ENCODE measurements around the gene BACH2. TPM values are rescaled to one million over a fixed set of nuclear protein-coding genes. Genes with fewer than 3 reads are reported as not detected.

The BACH2 gene
- total and polyA plus RNA-seq, 9 of the 15 experiments (the other 6 are each of a cell fraction or from before 2014, with no cell fraction given), result 0.06 to 3.1 (median 0.59) TPM

DNA sequence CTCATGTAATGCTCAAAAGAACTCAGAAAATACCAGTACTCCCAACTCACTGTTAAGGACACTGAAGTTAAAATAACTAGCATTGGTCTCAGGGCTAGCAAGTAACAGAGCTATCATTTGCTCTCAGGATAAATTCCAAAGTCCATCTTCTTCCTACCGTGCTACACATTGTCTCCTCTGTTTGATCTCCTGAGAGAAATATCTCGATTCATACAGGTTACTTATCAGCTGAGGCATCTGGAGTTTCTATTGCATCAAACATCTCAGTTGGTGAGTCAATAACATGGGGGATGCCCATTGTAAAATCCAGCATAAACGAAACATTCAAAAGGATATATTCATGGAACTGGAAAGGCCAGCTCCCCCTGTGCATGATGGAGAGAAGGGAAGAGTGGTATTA is 147.4 kb downstream of the BACH2 start:
- Histone ChIP-seq H3K9ac (ENCODE audit: insufficient read depth in 1 of 2, low read depth in 2 of 2, low read length in 2 of 2) (no peak overlapping the region), H3K4me1 (replicated peaks in 1 of 2; ENCODE audit: control insufficient read depth in 2 of 2, insufficient read depth in 2 of 2, low read length in 2 of 2) (no peaks in the 10 kb centered on the region), H4K20me1 (replicated peaks; ENCODE audit: control insufficient read depth, insufficient read depth, low read length) (no peaks in the 10 kb centered on the region), H3K4me3 (no peak overlapping the region), H2AFZ (ENCODE audit: low read depth, low read length) (no peak overlapping the region), H3K79me2 (ENCODE audit: control insufficient read depth, insufficient read depth, low read length) (no peaks in the 10 kb centered on the region), H3K27me3 (ENCODE audit: control insufficient read depth in 2 of 2, insufficient read depth in 2 of 2, low read length in 2 of 2) (0 out of 5 replicates have a peak, but pooled peaks cover 0 to 8% of the 10 kb centered on the region in 2 experiments), H3K27ac (ENCODE audit: extremely low read depth, low read depth, low read length) (no peak overlapping the region), H3K9me1 (ENCODE audit: control insufficient read depth, insufficient read depth, low read length) (no peaks in the 10 kb centered on the region), H3K9me3 (replicated peaks; ENCODE audit: control insufficient read depth, insufficient read depth, low read depth, low read length) (no peaks in the 10 kb centered on the region), H3K4me2 (ENCODE audit: insufficient read depth, low read length) (no peak overlapping the region), H3K36me3 (ENCODE audit: control insufficient read depth, insufficient read depth, low read length) (no peaks in the 10 kb centered on the region)
- no peak for DNase-seq (ENCODE audit: extremely low read depth in 1 of 4, low spot score in 3 of 4)
- in situ Hi-C loops (cut with MboI), result no loop called here
- ChIA-PET POLR2A (no interaction called here), CTCF (ENCODE audit: low intra/inter-chr PET ratio) (no interaction called here)
- WGBS (ENCODE audit: insufficient coverage, low coverage, missing lambda C conversion rate), result 5% methylated on average over 3 of the region's 3 CpGs
- BruUV-seq (replicated peaks), result no TSS peak
- TF ChIP-seq NELFE (IDR thresholded peaks at IDR 0.05; ENCODE audit: insufficient read depth, insufficient read length) (no peak), RAD51 (IDR thresholded peaks at IDR 0.05; ENCODE audit: borderline replicate concordance, low read depth) (no peak), POLR2B (IDR thresholded peaks at IDR 0.05; ENCODE audit: low read depth, partially characterized antibody) (no peak), TEAD2 (tag; IDR thresholded peaks at IDR 0.05) (no peak), IRF2 (CRISPR knock-in tag; IDR thresholded peaks at IDR 0.05) (no peak), ZNF583 (CRISPR knock-in tag; IDR thresholded peaks at IDR 0.05) (no peak), ARID2 (IDR thresholded peaks at IDR 0.05) (no peak), SMAD1 (IDR thresholded peaks at IDR 0.05; ENCODE audit: low read depth, low read length, partially characterized antibody) (no peak), KLF1 (tag; IDR thresholded peaks at IDR 0.05) (no peak), MYC (IDR thresholded peaks at IDR 0.05; ENCODE audit: low read depth, low read length) (no peak), MYC (CRISPR knock-in tag; IDR thresholded peaks at IDR 0.05; ENCODE audit: borderline replicate concordance, low read depth) (no peak), MBD2 (IDR thresholded peaks at IDR 0.05; ENCODE audit: borderline replicate concordance, low read depth) (no peak), SMARCA4 (IDR thresholded peaks at IDR 0.05) (no peak), SREBF1 (IDR thresholded peaks at IDR 0.05; ENCODE audit: borderline replicate concordance, low read depth, low read length) (no peak), ZNF184 (CRISPR knock-in tag; IDR thresholded peaks at IDR 0.05) (no peak)
- TF ChIP-seq, protein P1, sequence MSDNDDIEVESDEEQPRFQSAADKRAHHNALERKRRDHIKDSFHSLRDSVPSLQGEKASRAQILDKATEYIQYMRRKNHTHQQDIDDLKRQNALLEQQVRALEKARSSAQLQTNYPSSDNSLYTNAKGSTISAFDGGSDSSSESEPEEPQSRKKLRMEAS (CRISPR knock-in tag; IDR thresholded peaks at IDR 0.05), result no peak
- TF ChIP-seq, protein P2, sequence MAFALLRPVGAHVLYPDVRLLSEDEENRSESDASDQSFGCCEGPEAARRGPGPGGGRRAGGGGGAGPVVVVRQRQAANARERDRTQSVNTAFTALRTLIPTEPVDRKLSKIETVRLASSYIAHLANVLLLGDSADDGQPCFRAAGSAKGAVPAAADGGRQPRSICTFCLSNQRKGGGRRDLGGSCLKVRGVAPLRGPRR (CRISPR knock-in tag; IDR thresholded peaks at IDR 0.05), result no peak
- TF ChIP-seq, protein P3, sequence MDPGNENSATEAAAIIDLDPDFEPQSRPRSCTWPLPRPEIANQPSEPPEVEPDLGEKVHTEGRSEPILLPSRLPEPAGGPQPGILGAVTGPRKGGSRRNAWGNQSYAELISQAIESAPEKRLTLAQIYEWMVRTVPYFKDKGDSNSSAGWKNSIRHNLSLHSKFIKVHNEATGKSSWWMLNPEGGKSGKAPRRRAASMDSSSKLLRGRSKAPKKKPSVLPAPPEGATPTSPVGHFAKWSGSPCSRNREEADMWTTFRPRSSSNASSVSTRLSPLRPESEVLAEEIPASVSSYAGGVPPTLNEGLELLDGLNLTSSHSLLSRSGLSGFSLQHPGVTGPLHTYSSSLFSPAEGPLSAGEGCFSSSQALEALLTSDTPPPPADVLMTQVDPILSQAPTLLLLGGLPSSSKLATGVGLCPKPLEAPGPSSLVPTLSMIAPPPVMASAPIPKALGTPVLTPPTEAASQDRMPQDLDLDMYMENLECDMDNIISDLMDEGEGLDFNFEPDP (CRISPR knock-in tag; IDR thresholded peaks at IDR 0.05), result no peak
- TF ChIP-seq, protein P4, sequence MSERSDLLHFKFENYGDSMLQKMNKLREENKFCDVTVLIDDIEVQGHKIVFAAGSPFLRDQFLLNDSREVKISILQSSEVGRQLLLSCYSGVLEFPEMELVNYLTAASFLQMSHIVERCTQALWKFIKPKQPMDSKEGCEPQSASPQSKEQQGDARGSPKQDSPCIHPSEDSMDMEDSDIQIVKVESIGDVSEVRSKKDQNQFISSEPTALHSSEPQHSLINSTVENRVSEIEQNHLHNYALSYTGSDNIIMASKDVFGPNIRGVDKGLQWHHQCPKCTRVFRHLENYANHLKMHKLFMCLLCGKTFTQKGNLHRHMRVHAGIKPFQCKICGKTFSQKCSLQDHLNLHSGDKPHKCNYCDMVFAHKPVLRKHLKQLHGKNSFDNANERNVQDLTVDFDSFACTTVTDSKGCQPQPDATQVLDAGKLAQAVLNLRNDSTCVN (CRISPR knock-in tag; IDR thresholded peaks at IDR 0.05), result no peak
- no peak for ATAC-seq
- FAIRE-seq, result no peak
- intact Hi-C loops (cut with micrococcal nuclease), result no loop called here

Measured in K562 (cell line).